WTC11 (cell line): ENCODE measurements around the gene EXOC4. TPM values are rescaled to one million over a fixed set of nuclear protein-coding genes. Genes with fewer than 3 reads are reported as not detected.

Experiments used
- ATAC-seq: fragments of 200-7000 bp; cut with Tn5 transposase; 2 replicates; pipeline ENCODE4 v1.10.0; 2021; ENCODE audit warnings: mild to moderate bottlenecking, moderate library complexity
- CTCF ChIA-PET: fragments of 300-600 bp; sonication (Branson Sonifier 250); formaldehyde crosslinking; loops from one replicate; lab custom pipeline; 2021; ENCODE audit warnings: antibody characterized with exemption; lab: Charles Lee
- POLR2A ChIA-PET: fragments of 350-600 bp; sonication (Branson Sonifier 250); formaldehyde crosslinking; loops from one replicate; lab custom pipeline; 2021; ENCODE audit warnings: antibody characterized with exemption; lab: Charles Lee
- DNase-seq: peaks from one replicate; pipeline ENCODE4 v3.0.0; 2021; ENCODE audit warnings: low spot score
- H3K27ac Mint-ChIP-seq: 2 replicates; pipeline ENCODE4 v1.8.0; 2021; ENCODE audit warnings: mixed read lengths
- H3K27me3 Mint-ChIP-seq: 2 replicates; pipeline ENCODE4 v1.8.0; 2021; ENCODE audit warnings: low read depth, mild to moderate bottlenecking, moderate library complexity, mixed read lengths
- H3K36me3 Mint-ChIP-seq: 2 replicates; pipeline ENCODE4 v1.8.0; 2021; ENCODE audit warnings: mixed read lengths
- H3K4me1 Mint-ChIP-seq: 2 replicates; pipeline ENCODE4 v1.8.0; 2022; ENCODE audit warnings: mixed read lengths
- H3K4me3 Mint-ChIP-seq: 2 replicates; pipeline ENCODE4 v1.8.0; 2021; ENCODE audit warnings: mild to moderate bottlenecking, moderate library complexity, mixed read lengths
- H3K9me3 Mint-ChIP-seq: 2 replicates; pipeline ENCODE4 v1.8.0; 2021; ENCODE audit warnings: mixed read lengths
- AR ChIP-seq: fragments of 250-450 bp; sonication (Bioruptor Pico); IDR thresholded peaks from 2 replicates; pipeline ENCODE4 v1.9.0; 2021; ENCODE audit warnings: mild to moderate bottlenecking
- ARID4B ChIP-seq: sonication (generic); formaldehyde crosslinking; IDR thresholded peaks from 2 replicates; pipeline ENCODE4 v1.8.0; 2023; ENCODE audit warnings: missing genetic modification reagents, mild to moderate bottlenecking, borderline replicate concordance
- ATF2 ChIP-seq: sonication (generic); formaldehyde crosslinking; IDR thresholded peaks from 2 replicates; pipeline ENCODE4 v1.8.1; 2022; ENCODE audit warnings: low read depth, missing genetic modification reagents, borderline replicate concordance
- CREB1 ChIP-seq: sonication (generic); formaldehyde crosslinking; IDR thresholded peaks from 2 replicates; pipeline ENCODE4 v1.8.0; 2023; ENCODE audit warnings: mild to moderate bottlenecking, missing genetic modification reagents
- E2F4 ChIP-seq: sonication (generic); formaldehyde crosslinking; IDR thresholded peaks from 2 replicates; pipeline ENCODE4 v1.8.1; 2022; ENCODE audit warnings: low read depth, mild to moderate bottlenecking, moderate library complexity, missing genetic modification reagents, borderline replicate concordance
- E2F5 ChIP-seq: sonication (generic); formaldehyde crosslinking; IDR thresholded peaks from 2 replicates; pipeline ENCODE4 v1.8.1; 2022; ENCODE audit warnings: mild to moderate bottlenecking, moderate library complexity, missing genetic modification reagents
- ERG ChIP-seq: fragments of 250-450 bp; sonication (Bioruptor Pico); IDR thresholded peaks from 2 replicates; pipeline ENCODE4 v1.8.0; 2021; ENCODE audit warnings: mild to moderate bottlenecking
- JAZF1 ChIP-seq: fragments of 250-450 bp; sonication (Bioruptor Pico); IDR thresholded peaks from 2 replicates; pipeline ENCODE4 v1.9.0; 2021; ENCODE audit warnings: moderate library complexity, mild to moderate bottlenecking, inconsistent platforms
- MYBL2 ChIP-seq: sonication (generic); formaldehyde crosslinking; IDR thresholded peaks from 2 replicates; pipeline ENCODE4 v1.8.1; 2023; ENCODE audit warnings: mild to moderate bottlenecking, moderate library complexity, missing genetic modification reagents
- RORB ChIP-seq: fragments of 250-450 bp; sonication (Bioruptor Pico); IDR thresholded peaks from 2 replicates; pipeline ENCODE4 v1.9.0; 2021; ENCODE audit warnings: mild to moderate bottlenecking
- SMAD4 ChIP-seq: sonication (generic); formaldehyde crosslinking; IDR thresholded peaks from 2 replicates; pipeline ENCODE4 v1.8.0; 2022; ENCODE audit warnings: mild to moderate bottlenecking, missing genetic modification reagents
- TCF7 ChIP-seq: sonication (generic); formaldehyde crosslinking; IDR thresholded peaks from 2 replicates; pipeline ENCODE4 v1.8.0; 2022; ENCODE audit warnings: mild to moderate bottlenecking, low read depth, missing genetic modification reagents, moderate library complexity
- TEAD1 ChIP-seq: sonication (generic); formaldehyde crosslinking; IDR thresholded peaks from 2 replicates; pipeline ENCODE4 v1.8.0; 2022; ENCODE audit warnings: mild to moderate bottlenecking, missing genetic modification reagents
- ZNF219 ChIP-seq: sonication (generic); formaldehyde crosslinking; IDR thresholded peaks from 2 replicates; pipeline ENCODE4 v1.8.0; 2023; ENCODE audit warnings: missing genetic modification reagents, mild to moderate bottlenecking, borderline replicate concordance
- ZNF232 ChIP-seq: sonication (generic); formaldehyde crosslinking; IDR thresholded peaks from 2 replicates; pipeline ENCODE4 v1.8.0; 2022; ENCODE audit warnings: mild to moderate bottlenecking, missing genetic modification reagents
- ZNF423 ChIP-seq: fragments of 250-450 bp; sonication (Bioruptor Pico); IDR thresholded peaks from 2 replicates; pipeline ENCODE4 v2.1.2; 2022; ENCODE audit warnings: mild to moderate bottlenecking, moderate library complexity
- total RNA-seq: library from RNA; stranded (reverse); gene quantifications from 3 replicates; pipeline ENCODE4 v1.2.3, GENCODE V29; 2021

Gene EXOC4
- total RNA-seq, 1 experiment from 2014 or later = 62.0 TPM

GRCh38 chr7:133478591-133479135 lies 225.8 kb downstream of the EXOC4 start:
- Mint-ChIP-seq H3K27ac (no peak overlapping the region), H3K9me3 (no peaks in the 10 kb centered on the region), H3K4me3 (no peak overlapping the region), H3K36me3 (no peaks in the 10 kb centered on the region), H3K4me1 (no peaks in the 10 kb centered on the region), H3K27me3 (no peaks in the 10 kb centered on the region)
- ChIA-PET POLR2A (no interaction called here), CTCF (no interaction called here)
- no peak for DNase-seq
- ATAC-seq = no peak
- TF ChIP-seq ERG (CRISPR knock-in tag) (no peak), RORB (CRISPR knock-in tag) (no peak), MYBL2 (CRISPR knock-in tag) (no peak), ZNF219 (no peak), E2F5 (CRISPR knock-in tag) (no peak), TCF7 (CRISPR knock-in tag) (no peak)

GRCh38 chr7:133479456-133480065 lies 226.7 kb downstream of the EXOC4 start:
- H3K4me1 Mint-ChIP-seq = no peaks in the 10 kb centered on the region
- H3K36me3 Mint-ChIP-seq = no peaks in the 10 kb centered on the region
- no peak overlapping the region for H3K4me3 Mint-ChIP-seq
- H3K27me3 Mint-ChIP-seq = no peaks in the 10 kb centered on the region
- H3K9me3 Mint-ChIP-seq = no peaks in the 10 kb centered on the region
- TF ChIP-seq CREB1 (CRISPR knock-in tag) = no peak
- ChIA-PET CTCF (no interaction called here), POLR2A (no interaction called here)
- DNase-seq (no peak), ATAC-seq (no peak)
- no peak overlapping the region for H3K27ac Mint-ChIP-seq

- H3K4me1 Mint-ChIP-seq = no peaks in the 10 kb centered on the region
- no peaks in the 10 kb centered on the region for H3K27me3 Mint-ChIP-seq
- H3K9me3 Mint-ChIP-seq = no peaks in the 10 kb centered on the region
- TF ChIP-seq ARID4B = no peak
- TF ChIP-seq AR = no peak
- no peak for TF ChIP-seq SMAD4 (CRISPR knock-in tag)
- TF ChIP-seq ZNF232 (CRISPR knock-in tag) = no peak
- no peak for TF ChIP-seq ATF2
- TF ChIP-seq TEAD1 = no peak
- TF ChIP-seq E2F4 (CRISPR knock-in tag) = no peak
- no peak for TF ChIP-seq JAZF1 (CRISPR knock-in tag)
- no peak for TF ChIP-seq ZNF423 (CRISPR knock-in tag)
- ATAC-seq = no peak
- H3K27ac Mint-ChIP-seq = no peak overlapping the region
- ChIA-PET CTCF (interaction anchor here (0.5 kb wide), 1 partner anchor 118 kb away, joined by 3 read pairs; no protein-coding TSS in a partner anchor), POLR2A (no interaction called here)
- no peaks in the 10 kb centered on the region for H3K36me3 Mint-ChIP-seq
- no peak for DNase-seq
- no peak overlapping the region for H3K4me3 Mint-ChIP-seq
These were observed 228.0 kb downstream of the EXOC4 start for GRCh38 chr7:133480868-133481267.
